ENCODE results near the gene ING4. TPM values are rescaled to one million over a fixed set of nuclear protein-coding genes. Genes with fewer than 3 reads are reported as not detected.

ING4 gene
- total and polyA plus RNA-seq, 2 of the 13 experiments (the other 11 are each of a cell fraction or from before 2014, with no cell fraction given), result 14.4 to 32.4 TPM

GRCh38 chr12:6688543-6688998, 25.7 kb upstream of the ING4 start (continued):
- TF ChIP-seq, protein P1, sequence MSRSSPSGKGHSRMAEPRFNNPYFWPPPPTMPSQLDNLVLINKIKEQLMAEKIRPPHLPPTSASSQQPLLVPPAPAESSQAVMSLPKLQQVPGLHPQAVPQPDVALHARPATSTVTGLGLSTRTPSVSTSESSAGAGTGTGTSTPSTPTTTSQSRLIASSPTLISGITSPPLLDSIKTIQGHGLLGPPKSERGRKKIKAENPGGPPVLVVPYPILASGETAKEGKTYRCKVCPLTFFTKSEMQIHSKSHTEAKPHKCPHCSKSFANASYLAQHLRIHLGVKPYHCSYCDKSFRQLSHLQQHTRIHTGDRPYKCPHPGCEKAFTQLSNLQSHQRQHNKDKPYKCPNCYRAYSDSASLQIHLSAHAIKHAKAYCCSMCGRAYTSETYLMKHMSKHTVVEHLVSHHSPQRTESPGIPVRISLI (CRISPR knock-in tag; IDR thresholded peaks at IDR 0.05; ENCODE audit: borderline replicate concordance), result 0 out of 2 replicates have a peak, but pooled peaks have one; percentile 7
- TF ChIP-seq, protein P2, sequence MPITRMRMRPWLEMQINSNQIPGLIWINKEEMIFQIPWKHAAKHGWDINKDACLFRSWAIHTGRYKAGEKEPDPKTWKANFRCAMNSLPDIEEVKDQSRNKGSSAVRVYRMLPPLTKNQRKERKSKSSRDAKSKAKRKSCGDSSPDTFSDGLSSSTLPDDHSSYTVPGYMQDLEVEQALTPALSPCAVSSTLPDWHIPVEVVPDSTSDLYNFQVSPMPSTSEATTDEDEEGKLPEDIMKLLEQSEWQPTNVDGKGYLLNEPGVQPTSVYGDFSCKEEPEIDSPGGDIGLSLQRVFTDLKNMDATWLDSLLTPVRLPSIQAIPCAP (CRISPR knock-in tag; IDR thresholded peaks at IDR 0.05; ENCODE audit: low read depth), result no peak
- TF ChIP-seq NFATC3 (CRISPR knock-in tag; IDR thresholded peaks at IDR 0.05) (no peak), ZNF274 (CRISPR knock-in tag; IDR thresholded peaks at IDR 0.05) (no peak), NCOA1 (CRISPR knock-in tag; IDR thresholded peaks at IDR 0.05) (0 out of 2 replicates have a peak, but pooled peaks have one; percentile 61), ZNF143 (CRISPR knock-in tag; IDR thresholded peaks at IDR 0.05) (peak; percentile 15; the same call in 1 of the 2 replicates), HDAC6 (IDR thresholded peaks at IDR 0.05; ENCODE audit: low read depth, low read length) (no peak), ZBTB21 (CRISPR knock-in tag; IDR thresholded peaks at IDR 0.05) (no peak), PHF8 (CRISPR knock-in tag; IDR thresholded peaks at IDR 0.05) (peak; percentile 53; the same call in 1 of the 2 replicates), FOXC1 (CRISPR knock-in tag; IDR thresholded peaks at IDR 0.05; ENCODE audit: borderline replicate concordance) (peak; percentile 81), CC2D1A (CRISPR knock-in tag; IDR thresholded peaks at IDR 0.05) (no peak), ATF7 (IDR thresholded peaks at IDR 0.05) (no peak), ATF7 (CRISPR knock-in tag; IDR thresholded peaks at IDR 0.05) (no peak), NR3C1 (CRISPR knock-in tag; IDR thresholded peaks at IDR 0.05) (no peak), IKZF5 (CRISPR knock-in tag; IDR thresholded peaks at IDR 0.05) (no peak), NFE2L1 (CRISPR knock-in tag; IDR thresholded peaks at IDR 0.05; ENCODE audit: borderline replicate concordance) (no peak), KLF15 (CRISPR knock-in tag; IDR thresholded peaks at IDR 0.05; ENCODE audit: borderline replicate concordance) (no peak), ZFY (CRISPR knock-in tag; IDR thresholded peaks at IDR 0.05) (peak; percentile 67), BORCS8-MEF2B (CRISPR knock-in tag; IDR thresholded peaks at IDR 0.05) (0 out of 2 replicates have a peak, but pooled peaks have one; percentile 12), ZNF121 (CRISPR knock-in tag; IDR thresholded peaks at IDR 0.05) (no peak), HOXA5 (CRISPR knock-in tag; IDR thresholded peaks at IDR 0.05) (peak; percentile 38; the same call in 1 of the 2 replicates), MED1 (CRISPR knock-in tag; IDR thresholded peaks at IDR 0.05) (peak; percentile 23; the same call in 1 of the 2 replicates), NFE2L2 (IDR thresholded peaks at IDR 0.05; ENCODE audit: low read length) (no peak)
- TF ChIP-seq, protein P3, sequence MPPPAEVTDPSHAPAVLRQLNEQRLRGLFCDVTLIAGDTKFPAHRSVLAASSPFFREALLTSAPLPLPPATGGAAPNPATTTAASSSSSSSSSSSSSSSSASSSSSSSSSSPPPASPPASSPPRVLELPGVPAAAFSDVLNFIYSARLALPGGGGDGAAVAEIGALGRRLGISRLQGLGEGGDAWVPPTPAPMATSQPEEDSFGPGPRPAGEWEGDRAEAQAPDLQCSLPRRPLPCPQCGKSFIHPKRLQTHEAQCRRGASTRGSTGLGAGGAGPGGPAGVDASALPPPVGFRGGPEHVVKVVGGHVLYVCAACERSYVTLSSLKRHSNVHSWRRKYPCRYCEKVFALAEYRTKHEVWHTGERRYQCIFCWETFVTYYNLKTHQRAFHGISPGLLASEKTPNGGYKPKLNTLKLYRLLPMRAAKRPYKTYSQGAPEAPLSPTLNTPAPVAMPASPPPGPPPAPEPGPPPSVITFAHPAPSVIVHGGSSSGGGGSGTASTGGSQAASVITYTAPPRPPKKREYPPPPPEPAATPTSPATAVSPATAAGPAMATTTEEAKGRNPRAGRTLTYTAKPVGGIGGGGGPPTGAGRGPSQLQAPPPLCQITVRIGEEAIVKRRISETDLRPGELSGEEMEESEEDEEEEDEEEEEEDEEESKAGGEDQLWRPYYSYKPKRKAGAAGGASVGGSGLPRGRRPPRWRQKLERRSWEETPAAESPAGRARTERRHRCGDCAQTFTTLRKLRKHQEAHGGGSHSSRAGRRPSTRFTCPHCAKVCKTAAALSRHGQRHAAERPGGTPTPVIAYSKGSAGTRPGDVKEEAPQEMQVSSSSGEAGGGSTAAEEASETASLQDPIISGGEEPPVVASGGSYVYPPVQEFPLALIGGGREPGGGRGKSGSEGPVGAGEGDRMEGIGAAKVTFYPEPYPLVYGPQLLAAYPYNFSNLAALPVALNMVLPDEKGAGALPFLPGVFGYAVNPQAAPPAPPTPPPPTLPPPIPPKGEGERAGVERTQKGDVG (CRISPR knock-in tag; IDR thresholded peaks at IDR 0.05; ENCODE audit: borderline replicate concordance), result no peak
- TF ChIP-seq, protein P4, sequence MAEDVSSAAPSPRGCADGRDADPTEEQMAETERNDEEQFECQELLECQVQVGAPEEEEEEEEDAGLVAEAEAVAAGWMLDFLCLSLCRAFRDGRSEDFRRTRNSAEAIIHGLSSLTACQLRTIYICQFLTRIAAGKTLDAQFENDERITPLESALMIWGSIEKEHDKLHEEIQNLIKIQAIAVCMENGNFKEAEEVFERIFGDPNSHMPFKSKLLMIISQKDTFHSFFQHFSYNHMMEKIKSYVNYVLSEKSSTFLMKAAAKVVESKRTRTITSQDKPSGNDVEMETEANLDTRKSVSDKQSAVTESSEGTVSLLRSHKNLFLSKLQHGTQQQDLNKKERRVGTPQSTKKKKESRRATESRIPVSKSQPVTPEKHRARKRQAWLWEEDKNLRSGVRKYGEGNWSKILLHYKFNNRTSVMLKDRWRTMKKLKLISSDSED (CRISPR knock-in tag; IDR thresholded peaks at IDR 0.05), result no peak
